AG04450 (cell line): Measurements from ENCODE around the gene DYRK3. TPM values are rescaled to one million over a fixed set of nuclear protein-coding genes. Genes with fewer than 3 reads are reported as not detected.

Source experiments
- CTCF ChIA-PET: fragments of 300-600, 350-600 bp; formaldehyde crosslinking; extraction: SDS; loops from one replicate; lab custom pipeline; 2022; ENCODE audit warnings: antibody characterized with exemption, inconsistent platforms; lab: Charles Lee
- POLR2A ChIA-PET: fragments of 350-600 bp; formaldehyde crosslinking; extraction: SDS; loops from one replicate; lab custom pipeline; 2021; ENCODE audit warnings: antibody characterized with exemption, inconsistent platforms; lab: Yijun Ruan, JAX
- DNase-seq: peaks from one replicate; pipeline ENCODE4 v3.0.0-alpha.2; 2011; ENCODE audit warnings: low read depth, low spot score
- H3K27ac ChIP-seq: one replicate; pipeline ENCODE4 v1.5.1; 2012; ENCODE audit warnings: low read depth, low read length, control low read depth
- H3K27me3 ChIP-seq: one replicate; pipeline ENCODE4 v1.6.0; 2012; ENCODE audit warnings: low read length; ENCODE audit not compliant: control insufficient read depth, insufficient read depth
- H3K4me3 ChIP-seq: 2 replicates; pipeline ENCODE4 v1.5.1; 2011; ENCODE audit warnings: mild to moderate bottlenecking, low read depth, low read length, control low read depth
- H3K9me3 ChIP-seq: 2 replicates; pipeline ENCODE4 v1.5.1; 2012; ENCODE audit warnings: low read length; ENCODE audit not compliant: control insufficient read depth, insufficient read depth
- CTCF ChIP-seq: IDR thresholded peaks from 2 replicates; pipeline ENCODE4 v1.5.1; 2011; ENCODE audit warnings: low read depth, low read length, control low read depth, inconsistent platforms
- polyA plus RNA-seq: library from polyadenylated mRNA; depleted of rRNA; stranded (reverse); fragments of >200 nt; gene quantifications from 2 replicates; pipeline ENCODE4 v1.2.3, GENCODE V29; 2011

Gene DYRK3
- polyA plus RNA-seq, 1 experiment: 13.4 TPM

GRCh38 chr1:206687915-206688442, 52.6 kb downstream of the DYRK3 start:
- no peaks in the 10 kb centered on the region for H3K27me3 ChIP-seq
- no peak for DNase-seq
- H3K4me3 ChIP-seq: peak overlapping the region; percentile 81
- no peaks in the 10 kb centered on the region for H3K9me3 ChIP-seq
- CTCF ChIA-PET: interaction anchor here (1.1 to 5.3 kb wide), 4 partner anchors 24 to 223 kb away, joined by 3 to 30 read pairs (median 9); partner anchors contain the start of gene EIF2D
- no peak for TF ChIP-seq CTCF
- H3K27ac ChIP-seq: peak overlapping the region; percentile 39
- POLR2A ChIA-PET: no interaction called here

- H3K9me3 ChIP-seq: no peaks in the 10 kb centered on the region
- no peak overlapping the region for H3K27ac ChIP-seq
- H3K4me3 ChIP-seq: no peak overlapping the region
- POLR2A ChIA-PET: no interaction called here
- CTCF ChIA-PET: interaction anchor here (1.3 to 5.3 kb wide), 5 partner anchors 26 to 222 kb away, joined by 3 to 30 read pairs (median 6); no protein-coding TSS in a partner anchor
- TF ChIP-seq CTCF: no peak
- no peak for DNase-seq
- no peaks in the 10 kb centered on the region for H3K27me3 ChIP-seq
Measured at GRCh38 chr1:206690516-206690915, 55.2 kb downstream of the DYRK3 start.

DNA sequence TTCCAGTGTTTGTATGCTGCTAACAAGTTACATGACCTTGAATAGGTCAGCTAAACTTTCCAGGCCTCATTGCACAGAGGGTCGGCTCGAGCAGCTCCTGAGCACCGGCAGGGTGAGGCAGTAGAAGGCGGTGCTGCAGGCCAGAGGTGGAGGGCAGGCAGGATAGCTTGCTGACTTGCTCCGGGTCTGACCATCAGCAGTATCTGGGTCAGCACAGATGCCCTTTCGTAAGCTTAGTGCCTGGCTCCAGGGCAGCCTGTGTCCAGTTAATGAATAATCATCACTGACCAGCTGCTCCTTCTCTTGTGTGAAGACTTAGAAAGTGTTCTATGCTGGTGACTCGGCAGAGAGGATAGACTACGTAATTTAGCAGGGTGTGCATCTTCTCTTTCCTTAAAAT, 56.3 kb downstream of the DYRK3 start:
- DNase-seq: no peak

DNA sequence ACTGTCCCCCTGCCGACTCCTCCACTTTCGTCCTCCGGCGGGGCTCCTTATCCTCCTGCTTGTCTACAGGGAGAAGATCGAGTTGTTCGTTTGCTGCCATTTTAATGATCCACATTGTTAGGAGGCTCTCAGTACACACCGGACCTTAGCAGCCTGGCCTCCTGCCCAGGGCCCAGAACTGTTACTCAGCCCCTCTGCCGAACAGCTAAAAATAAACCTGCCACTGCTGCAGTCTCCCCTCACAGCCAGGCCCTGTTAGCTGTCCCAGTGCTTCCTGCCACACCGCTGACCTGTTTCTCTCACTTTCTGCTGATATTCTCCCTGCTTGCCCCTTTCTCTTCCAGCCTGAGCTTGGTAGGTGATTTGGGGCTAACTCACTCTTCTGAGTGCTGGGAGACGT, 57.7 kb downstream of the DYRK3 start:
- no peaks in the 10 kb centered on the region for H3K27me3 ChIP-seq
- no peak for TF ChIP-seq CTCF
- no peaks in the 10 kb centered on the region for H3K9me3 ChIP-seq
- ChIA-PET CTCF (interaction anchor here (1.4 to 5.3 kb wide), 5 partner anchors 17 to 219 kb away, joined by 4 to 30 read pairs (median 21); no protein-coding TSS in a partner anchor), POLR2A (no interaction called here)
- peak overlapping the region; percentile 31 for H3K4me3 ChIP-seq
- no peak for DNase-seq
- peak overlapping the region; percentile 82 for H3K27ac ChIP-seq

More for the DNA sequence above, 56.3 kb downstream of the DYRK3 start:
- H3K27me3 ChIP-seq: no peaks in the 10 kb centered on the region
- H3K9me3 ChIP-seq: no peaks in the 10 kb centered on the region
- no peak for TF ChIP-seq CTCF
- POLR2A ChIA-PET: interaction anchor here (1.2 kb wide), 1 partner anchor 13 kb away, joined by 4 read pairs; no protein-coding TSS in a partner anchor
- CTCF ChIA-PET: interaction anchor here (1.2 to 5.3 kb wide), 7 partner anchors 24 to 221 kb away, joined by 3 to 30 read pairs (median 6); no protein-coding TSS in a partner anchor
- H3K27ac ChIP-seq: peak overlapping the region; percentile 12
- no peak overlapping the region for H3K4me3 ChIP-seq

DNA sequence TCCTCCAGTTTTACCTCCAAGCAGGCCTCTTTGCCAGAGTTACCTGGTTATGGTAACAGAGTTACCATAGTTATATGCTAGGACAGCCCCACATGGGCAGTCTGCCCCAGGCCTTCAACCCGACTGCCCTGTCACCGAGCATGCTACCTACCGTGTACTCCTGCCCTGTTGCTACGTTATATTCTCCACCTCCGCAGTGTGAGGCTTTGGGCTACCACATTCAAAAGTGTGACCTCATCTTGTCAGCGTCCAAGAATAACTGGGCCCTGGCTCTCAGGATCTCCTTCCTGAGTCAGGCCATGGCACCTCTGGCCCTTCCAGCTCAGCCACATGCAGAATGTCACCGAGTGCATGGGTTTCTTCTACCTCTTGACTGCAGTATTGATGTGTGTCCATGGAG, 58.3 kb downstream of the DYRK3 start:
- POLR2A ChIA-PET: no interaction called here
- Histone ChIP-seq H3K27ac (peak overlapping the region; percentile 82), H3K27me3 (no peaks in the 10 kb centered on the region), H3K9me3 (no peaks in the 10 kb centered on the region), H3K4me3 (peak overlapping the region; percentile 31; the same call in 1 of the 2 replicates)
- DNase-seq: no peak
- TF ChIP-seq CTCF: no peak
- CTCF ChIA-PET: interaction anchor here (1.4 to 4.3 kb wide), 5 partner anchors 16 to 219 kb away, joined by 4 to 26 read pairs (median 5); no protein-coding TSS in a partner anchor
